Tongue (tissue), 2 donors: Measurements from ENCODE around the gene ACVR1. TPM values are rescaled to one million over a fixed set of nuclear protein-coding genes. Genes with fewer than 3 reads are reported as not detected.

ENCODE experiments used
- DNase-seq: peaks from one replicate; pipeline ENCODE4 v3.0.0-alpha.2; 2015
- total RNA-seq: library from RNA; depleted of rRNA; stranded (reverse); fragments of >200 nt; gene quantifications from one replicate; pipeline ENCODE4 v1.2.3, GENCODE V29; 2014

The ACVR1 gene
- total RNA-seq, 1 donor from 2014 or later = 26.8 TPM

GRCh38 chr2:157789933-157790511 lies 86.1 kb downstream of the ACVR1 start:
- peak; percentile 48 for DNase-seq

- no peak for DNase-seq
Observed at GRCh38 chr2:157789256-157789655, 86.9 kb downstream of the ACVR1 start.

GRCh38 chr2:157788201-157788600 lies 87.9 kb downstream of the ACVR1 start:
- DNase-seq = no peak

- no peak for DNase-seq
Observed at GRCh38 chr2:157787364-157787938, 88.7 kb downstream of the ACVR1 start.

- no peak for DNase-seq
Observed at GRCh38 chr2:157786663-157787363, 89.3 kb downstream of the ACVR1 start.

- no peak for DNase-seq
Observed at GRCh38 chr2:157785866-157786662, 90.1 kb downstream of the ACVR1 start.

- DNase-seq = peak; percentile 44
Observed at GRCh38 chr2:157785200-157785599, 90.9 kb downstream of the ACVR1 start.

- DNase-seq = no peak
Observed at GRCh38 chr2:157784823-157785175, 91.3 kb downstream of the ACVR1 start.

GRCh38 chr2:157784169-157784822 lies 91.8 kb downstream of the ACVR1 start:
- no peak for DNase-seq

GRCh38 chr2:157783245-157783644 lies 92.9 kb downstream of the ACVR1 start:
- DNase-seq = no peak

- DNase-seq = peak; percentile 47
Observed at GRCh38 chr2:157782057-157782845, 93.9 kb downstream of the ACVR1 start.

- DNase-seq = no peak
Observed at GRCh38 chr2:157780211-157780610, 95.9 kb downstream of the ACVR1 start.

GRCh38 chr2:157779794-157780193 lies 96.3 kb downstream of the ACVR1 start:
- no peak for DNase-seq

GRCh38 chr2:157777427-157777826 lies 98.7 kb downstream of the ACVR1 start:
- peak; percentile 77 for DNase-seq

GRCh38 chr2:157771234-157771633 lies 104.9 kb downstream of the ACVR1 start:
- DNase-seq = no peak

GRCh38 chr2:157769856-157770255 lies 106.3 kb downstream of the ACVR1 start:
- no peak for DNase-seq

- no peak for DNase-seq
Observed at GRCh38 chr2:157764386-157764785, 111.7 kb downstream of the ACVR1 start.

GRCh38 chr2:157761520-157761919 lies 114.6 kb downstream of the ACVR1 start:
- DNase-seq = no peak

GRCh38 chr2:157760949-157761348 lies 115.2 kb downstream of the ACVR1 start:
- no peak for DNase-seq

- no peak for DNase-seq
Observed at GRCh38 chr2:157759855-157760254, 116.3 kb downstream of the ACVR1 start.

- no peak for DNase-seq
Observed at GRCh38 chr2:157758586-157758985, 117.5 kb downstream of the ACVR1 start.

- DNase-seq = no peak
Observed at GRCh38 chr2:157757500-157757899, 118.6 kb downstream of the ACVR1 start.
